ENCODE results near the gene GJA3. TPM values are rescaled to one million over a fixed set of nuclear protein-coding genes. Genes with fewer than 3 reads are reported as not detected.

The GJA3 gene
- total RNA-seq, 3 donors from 2014 or later, result 0.29 TPM; not detected in 2

DNA sequence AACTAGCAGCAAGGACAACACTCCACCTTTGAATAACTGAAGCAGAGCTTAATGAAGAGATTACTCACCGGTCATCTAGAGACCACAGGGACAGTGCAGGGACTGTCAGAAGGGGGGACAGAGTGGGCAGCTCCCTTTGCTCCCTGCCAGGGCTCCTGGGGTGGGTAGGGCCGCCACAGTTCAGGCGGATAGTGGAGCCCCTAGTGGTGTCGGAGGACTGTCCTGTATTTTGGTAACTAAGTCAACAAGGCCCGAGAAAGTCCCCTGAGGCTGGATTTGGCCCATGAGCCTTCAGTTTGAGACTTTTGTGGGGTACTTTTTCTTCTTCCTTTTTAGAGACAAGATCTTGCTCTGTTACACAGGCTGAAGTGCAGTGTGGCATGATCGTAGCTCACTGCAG lies 44.6 kb downstream of the GJA3 start:
- TF ChIP-seq POLR2A (IDR thresholded peaks at IDR 0.05) (no peak), POLR2AphosphoS5 (IDR thresholded peaks at IDR 0.05) (no peak)
- TF ChIP-seq, protein P1, sequence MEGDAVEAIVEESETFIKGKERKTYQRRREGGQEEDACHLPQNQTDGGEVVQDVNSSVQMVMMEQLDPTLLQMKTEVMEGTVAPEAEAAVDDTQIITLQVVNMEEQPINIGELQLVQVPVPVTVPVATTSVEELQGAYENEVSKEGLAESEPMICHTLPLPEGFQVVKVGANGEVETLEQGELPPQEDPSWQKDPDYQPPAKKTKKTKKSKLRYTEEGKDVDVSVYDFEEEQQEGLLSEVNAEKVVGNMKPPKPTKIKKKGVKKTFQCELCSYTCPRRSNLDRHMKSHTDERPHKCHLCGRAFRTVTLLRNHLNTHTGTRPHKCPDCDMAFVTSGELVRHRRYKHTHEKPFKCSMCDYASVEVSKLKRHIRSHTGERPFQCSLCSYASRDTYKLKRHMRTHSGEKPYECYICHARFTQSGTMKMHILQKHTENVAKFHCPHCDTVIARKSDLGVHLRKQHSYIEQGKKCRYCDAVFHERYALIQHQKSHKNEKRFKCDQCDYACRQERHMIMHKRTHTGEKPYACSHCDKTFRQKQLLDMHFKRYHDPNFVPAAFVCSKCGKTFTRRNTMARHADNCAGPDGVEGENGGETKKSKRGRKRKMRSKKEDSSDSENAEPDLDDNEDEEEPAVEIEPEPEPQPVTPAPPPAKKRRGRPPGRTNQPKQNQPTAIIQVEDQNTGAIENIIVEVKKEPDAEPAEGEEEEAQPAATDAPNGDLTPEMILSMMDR (IDR thresholded peaks at IDR 0.05), result no peak
- intact Hi-C loops (cut with DNase I; ENCODE audit: low total_unique reads), result no loop called here

DNA sequence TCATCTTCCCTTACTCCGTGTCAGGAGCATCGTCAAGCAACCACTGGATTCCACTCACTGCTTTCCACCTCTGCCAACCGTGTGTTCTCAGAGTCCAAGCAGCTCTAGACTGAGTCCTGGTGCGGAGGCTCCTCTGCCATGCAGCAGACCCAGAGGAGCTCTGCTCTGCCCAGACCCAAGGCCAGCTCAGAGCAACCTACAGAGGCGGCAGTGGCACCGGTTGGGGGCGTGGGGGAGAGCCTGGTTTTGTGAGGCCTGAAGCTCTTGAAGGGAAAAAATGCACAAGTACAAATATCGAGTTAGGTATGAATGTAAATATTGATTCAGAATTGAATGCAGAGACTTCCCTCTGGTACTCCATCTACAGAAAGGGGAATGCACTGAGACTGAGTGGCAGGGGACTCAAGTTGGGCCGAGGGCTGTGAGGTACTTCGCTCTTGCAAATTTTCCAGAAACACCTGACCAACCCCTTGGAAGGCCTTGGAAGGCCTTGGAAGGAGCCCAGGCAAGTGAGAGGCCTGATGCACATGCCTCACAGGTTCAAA lies 46.7 kb downstream of the GJA3 start:
- H3K4me3 ChIP-seq, result no peak overlapping the region
- no peak for TF ChIP-seq POLR2A (IDR thresholded peaks at IDR 0.05)
- TF ChIP-seq POLR2AphosphoS5 (IDR thresholded peaks at IDR 0.05), result no peak
- TF ChIP-seq, protein P1 (IDR thresholded peaks at IDR 0.05), result no peak
- no peak overlapping the region for H3K27ac ChIP-seq
- H3K4me1 ChIP-seq, result no peaks in the 10 kb centered on the region
- DNase-seq (ENCODE audit: low spot score in 2 of 2), result no peak
- no peaks in the 10 kb centered on the region for H3K9me3 ChIP-seq
- H3K36me3 ChIP-seq, result no peaks in the 10 kb centered on the region
- H3K27me3 ChIP-seq, result no peaks in the 10 kb centered on the region
- intact Hi-C loops (cut with DNase I; ENCODE audit: low total_unique reads), result no loop called here

More for the DNA sequence above, 44.6 kb downstream of the GJA3 start:
- Histone ChIP-seq H3K4me3 (no peak overlapping the region), H3K4me1 (no peaks in the 10 kb centered on the region), H3K36me3 (no peaks in the 10 kb centered on the region), H3K27ac (no peak overlapping the region), H3K9me3 (no peaks in the 10 kb centered on the region), H3K27me3 (no peaks in the 10 kb centered on the region)
- no peak for DNase-seq (ENCODE audit: low spot score in 2 of 2)

DNA sequence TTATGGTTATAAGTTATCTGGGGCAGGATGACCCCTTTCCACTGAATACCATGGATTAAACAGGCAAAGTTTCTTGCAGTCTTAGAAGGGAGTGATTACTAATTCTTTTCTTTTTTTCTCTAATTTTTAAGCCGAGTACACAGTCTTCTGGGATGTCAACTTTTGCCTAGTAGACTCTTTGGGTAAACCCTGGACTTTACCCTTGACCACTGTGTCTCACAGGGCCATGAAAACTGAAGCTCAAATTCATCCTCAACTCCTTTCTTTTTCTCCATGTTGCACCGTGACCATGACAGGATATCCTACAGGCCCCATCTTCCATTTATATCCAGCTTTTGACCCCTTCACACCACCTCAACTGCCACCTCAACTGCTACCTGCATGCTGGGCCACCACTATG lies 51.8 kb downstream of the GJA3 start:
- no peaks in the 10 kb centered on the region for H3K9me3 ChIP-seq
- no peaks in the 10 kb centered on the region for H3K4me1 ChIP-seq
- TF ChIP-seq POLR2AphosphoS5 (IDR thresholded peaks at IDR 0.05) (no peak), POLR2A (IDR thresholded peaks at IDR 0.05) (no peak)
- TF ChIP-seq, protein P1 (IDR thresholded peaks at IDR 0.05), result no peak
- H3K36me3 ChIP-seq, result no peaks in the 10 kb centered on the region
- no peak for DNase-seq (ENCODE audit: low spot score in 2 of 2)
- no peak overlapping the region for H3K27ac ChIP-seq
- no peak overlapping the region for H3K4me3 ChIP-seq
- intact Hi-C loops (cut with DNase I; ENCODE audit: low total_unique reads), result no loop called here
- H3K27me3 ChIP-seq, result peaks cover 0 to 12% of the 10 kb centered on the region in 2 donors

DNA sequence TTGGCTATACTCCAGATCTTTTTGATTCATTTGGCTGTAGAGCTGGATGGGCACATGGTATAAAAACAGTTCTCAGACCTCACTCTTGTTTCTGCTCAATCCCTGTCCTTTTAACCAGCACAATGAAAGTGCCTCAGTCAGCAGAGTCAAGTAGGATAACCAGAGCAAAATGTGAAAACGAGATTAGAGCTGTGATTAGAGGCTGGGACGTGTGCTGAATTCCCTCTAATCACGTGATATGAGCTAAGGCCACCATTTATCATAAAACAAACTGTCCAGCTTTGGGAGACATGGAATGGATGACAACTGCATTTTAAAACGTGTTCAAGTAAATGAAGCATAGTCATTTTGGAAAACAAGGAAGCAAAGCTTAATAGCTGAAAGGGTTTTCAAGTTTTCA lies 54.1 kb downstream of the GJA3 start:
- no peak for DNase-seq (ENCODE audit: low spot score in 2 of 2)
- Histone ChIP-seq H3K9me3 (no peaks in the 10 kb centered on the region), H3K27me3 (peaks cover 0 to 21% of the 10 kb centered on the region in 2 donors), H3K27ac (no peak overlapping the region), H3K4me1 (no peaks in the 10 kb centered on the region), H3K4me3 (no peak overlapping the region), H3K36me3 (no peaks in the 10 kb centered on the region)
- TF ChIP-seq POLR2AphosphoS5 (IDR thresholded peaks at IDR 0.05) (no peak), POLR2A (IDR thresholded peaks at IDR 0.05) (no peak)
- TF ChIP-seq, protein P1 (IDR thresholded peaks at IDR 0.05), result no peak
- intact Hi-C loops (cut with DNase I; ENCODE audit: low total_unique reads), result no loop called here

DNA sequence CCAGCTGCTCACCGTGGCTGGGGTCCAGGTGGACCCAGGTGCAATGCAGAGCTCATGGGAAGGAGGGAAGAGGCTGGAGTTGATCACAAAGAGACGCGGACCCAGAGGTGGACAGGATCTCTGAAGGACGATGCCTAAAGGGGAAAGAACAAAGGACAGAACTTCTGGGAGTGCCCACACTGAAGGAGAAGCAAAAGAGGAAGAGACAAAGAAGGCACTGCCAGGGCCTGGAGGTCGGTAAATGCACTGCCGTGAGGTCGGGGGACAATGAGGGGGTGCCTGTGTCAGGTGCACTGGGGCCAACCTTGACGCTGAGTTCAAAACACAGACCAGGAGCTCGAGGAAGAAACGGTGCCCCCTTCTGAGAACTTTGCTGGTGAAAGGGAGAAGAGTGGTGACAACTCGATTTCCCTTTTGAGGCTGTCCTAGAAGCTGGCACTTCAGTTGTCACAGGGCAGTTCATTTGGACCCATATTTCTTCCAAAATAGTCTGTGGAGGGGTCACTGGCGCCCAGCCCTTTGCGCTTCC lies 55.6 kb downstream of the GJA3 start:
- TF ChIP-seq, protein P1 (IDR thresholded peaks at IDR 0.05), result no peak
- no peak for TF ChIP-seq POLR2A (IDR thresholded peaks at IDR 0.05)
- TF ChIP-seq POLR2AphosphoS5 (IDR thresholded peaks at IDR 0.05), result no peak
- DNase-seq (ENCODE audit: low spot score in 2 of 2), result no peak
- no peaks in the 10 kb centered on the region for H3K4me1 ChIP-seq
- peaks cover 0 to 27% of the 10 kb centered on the region in 2 donors for H3K27me3 ChIP-seq
- no peaks in the 10 kb centered on the region for H3K36me3 ChIP-seq
- no peak overlapping the region for H3K4me3 ChIP-seq
- intact Hi-C loops (cut with DNase I; ENCODE audit: low total_unique reads), result no loop called here
- H3K27ac ChIP-seq, result no peak overlapping the region
- no peaks in the 10 kb centered on the region for H3K9me3 ChIP-seq
